ENCODE data around the gene HMCN2.

GRCh38 chr9:130359819-130360218, 94.3 kb downstream of the HMCN2 start:
- TF ChIP-seq JUN (CRISPR knock-in tag; IDR thresholded peaks at IDR 0.05), result no peak
- TF ChIP-seq, protein P1, sequence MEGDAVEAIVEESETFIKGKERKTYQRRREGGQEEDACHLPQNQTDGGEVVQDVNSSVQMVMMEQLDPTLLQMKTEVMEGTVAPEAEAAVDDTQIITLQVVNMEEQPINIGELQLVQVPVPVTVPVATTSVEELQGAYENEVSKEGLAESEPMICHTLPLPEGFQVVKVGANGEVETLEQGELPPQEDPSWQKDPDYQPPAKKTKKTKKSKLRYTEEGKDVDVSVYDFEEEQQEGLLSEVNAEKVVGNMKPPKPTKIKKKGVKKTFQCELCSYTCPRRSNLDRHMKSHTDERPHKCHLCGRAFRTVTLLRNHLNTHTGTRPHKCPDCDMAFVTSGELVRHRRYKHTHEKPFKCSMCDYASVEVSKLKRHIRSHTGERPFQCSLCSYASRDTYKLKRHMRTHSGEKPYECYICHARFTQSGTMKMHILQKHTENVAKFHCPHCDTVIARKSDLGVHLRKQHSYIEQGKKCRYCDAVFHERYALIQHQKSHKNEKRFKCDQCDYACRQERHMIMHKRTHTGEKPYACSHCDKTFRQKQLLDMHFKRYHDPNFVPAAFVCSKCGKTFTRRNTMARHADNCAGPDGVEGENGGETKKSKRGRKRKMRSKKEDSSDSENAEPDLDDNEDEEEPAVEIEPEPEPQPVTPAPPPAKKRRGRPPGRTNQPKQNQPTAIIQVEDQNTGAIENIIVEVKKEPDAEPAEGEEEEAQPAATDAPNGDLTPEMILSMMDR (IDR thresholded peaks at IDR 0.05), result no peak
- TF ChIP-seq ZNF512 (CRISPR knock-in tag; IDR thresholded peaks at IDR 0.05; ENCODE audit: borderline replicate concordance), result no peak
- TF ChIP-seq FOXK1 (CRISPR knock-in tag; IDR thresholded peaks at IDR 0.05), result no peak
- TF ChIP-seq FOXP4 (CRISPR knock-in tag; IDR thresholded peaks at IDR 0.05), result no peak
- TF ChIP-seq RORB (CRISPR knock-in tag; IDR thresholded peaks at IDR 0.05), result no peak
- TF ChIP-seq, protein P2, sequence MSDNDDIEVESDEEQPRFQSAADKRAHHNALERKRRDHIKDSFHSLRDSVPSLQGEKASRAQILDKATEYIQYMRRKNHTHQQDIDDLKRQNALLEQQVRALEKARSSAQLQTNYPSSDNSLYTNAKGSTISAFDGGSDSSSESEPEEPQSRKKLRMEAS (CRISPR knock-in tag; IDR thresholded peaks at IDR 0.05), result no peak
- TF ChIP-seq, protein P3, sequence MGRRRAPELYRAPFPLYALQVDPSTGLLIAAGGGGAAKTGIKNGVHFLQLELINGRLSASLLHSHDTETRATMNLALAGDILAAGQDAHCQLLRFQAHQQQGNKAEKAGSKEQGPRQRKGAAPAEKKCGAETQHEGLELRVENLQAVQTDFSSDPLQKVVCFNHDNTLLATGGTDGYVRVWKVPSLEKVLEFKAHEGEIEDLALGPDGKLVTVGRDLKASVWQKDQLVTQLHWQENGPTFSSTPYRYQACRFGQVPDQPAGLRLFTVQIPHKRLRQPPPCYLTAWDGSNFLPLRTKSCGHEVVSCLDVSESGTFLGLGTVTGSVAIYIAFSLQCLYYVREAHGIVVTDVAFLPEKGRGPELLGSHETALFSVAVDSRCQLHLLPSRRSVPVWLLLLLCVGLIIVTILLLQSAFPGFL (CRISPR knock-in tag; IDR thresholded peaks at IDR 0.05; ENCODE audit: borderline replicate concordance), result no peak
- TF ChIP-seq ZNF121 (CRISPR knock-in tag; IDR thresholded peaks at IDR 0.05), result no peak
- TF ChIP-seq ATF1 (CRISPR knock-in tag; IDR thresholded peaks at IDR 0.05), result no peak
- TF ChIP-seq, protein P4, sequence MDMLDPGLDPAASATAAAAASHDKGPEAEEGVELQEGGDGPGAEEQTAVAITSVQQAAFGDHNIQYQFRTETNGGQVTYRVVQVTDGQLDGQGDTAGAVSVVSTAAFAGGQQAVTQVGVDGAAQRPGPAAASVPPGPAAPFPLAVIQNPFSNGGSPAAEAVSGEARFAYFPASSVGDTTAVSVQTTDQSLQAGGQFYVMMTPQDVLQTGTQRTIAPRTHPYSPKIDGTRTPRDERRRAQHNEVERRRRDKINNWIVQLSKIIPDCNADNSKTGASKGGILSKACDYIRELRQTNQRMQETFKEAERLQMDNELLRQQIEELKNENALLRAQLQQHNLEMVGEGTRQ (CRISPR knock-in tag; IDR thresholded peaks at IDR 0.05), result no peak

All from WTC11 (cell line).